ENCODE measurements around the gene CELF3.

Gene CELF3

DNA sequence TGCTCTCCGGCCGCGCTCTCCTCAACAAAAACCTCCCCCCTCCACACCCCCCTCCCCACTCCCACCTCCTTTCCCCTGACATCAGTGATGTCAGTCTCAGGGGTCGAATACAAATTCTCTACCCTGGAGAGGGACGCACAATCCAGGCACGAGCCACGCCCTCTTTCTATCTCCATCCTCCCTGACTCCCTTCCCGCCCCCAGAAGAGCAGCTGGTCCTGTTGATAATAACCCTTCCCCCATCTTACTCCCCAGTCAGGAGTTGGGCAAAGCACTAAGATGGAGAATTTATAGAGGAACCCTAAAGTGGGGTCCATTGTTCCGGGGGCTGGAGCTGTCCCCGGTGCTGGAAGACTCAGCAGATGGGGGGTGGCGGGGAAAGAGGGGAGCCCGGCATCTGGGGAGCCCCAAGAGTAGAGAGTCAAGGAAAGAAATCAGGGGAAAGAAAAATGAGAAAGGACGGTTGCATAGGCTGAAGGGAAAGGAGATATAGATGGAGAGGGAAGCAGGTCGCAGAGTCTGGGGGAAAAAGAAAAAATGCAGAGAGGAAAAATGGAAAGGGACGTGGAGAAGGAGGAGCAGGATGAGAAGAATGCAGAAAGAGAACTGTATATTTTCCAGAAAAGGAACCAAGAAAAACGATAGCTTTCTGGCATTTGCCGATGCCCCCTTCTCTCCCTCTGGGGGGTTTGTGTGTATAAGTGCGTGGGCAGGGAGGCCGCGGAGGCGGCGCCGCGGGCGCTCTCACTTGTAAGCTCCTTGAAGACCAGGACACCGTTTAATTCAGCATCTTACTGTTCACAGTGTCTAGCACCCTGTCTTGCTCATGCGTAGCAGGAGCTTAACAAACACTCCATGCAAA is at the start of gene CELF3:
TSS of gene CELF3 (minus strand) at position 33 of the 861 bp plus-strand sequence. CDS start 783 bp downstream, outside the sequence.
- DNase-seq: peak; percentile 16

DNA sequence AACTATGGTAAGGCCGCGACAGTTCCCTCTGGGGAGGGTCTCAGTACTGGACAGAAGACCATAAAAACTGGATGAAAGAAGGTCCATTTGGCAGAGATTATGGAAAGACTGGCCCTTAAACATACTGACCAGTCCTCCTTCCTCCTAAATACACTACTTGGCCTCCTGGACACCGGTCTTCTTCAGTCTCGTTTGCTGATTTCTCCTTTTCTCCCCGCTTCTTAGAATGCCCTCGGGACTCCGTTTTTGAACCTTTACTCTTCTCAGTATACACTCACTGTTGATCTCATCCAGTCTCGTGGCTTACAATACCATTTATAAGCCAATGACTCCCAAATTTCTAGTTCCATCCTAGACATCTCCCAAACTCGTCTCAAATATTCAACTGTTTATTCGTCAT is 47.4 kb upstream of the CELF3 start:
- H3K79me2 ChIP-seq (ENCODE audit: insufficient read depth, low read length): peaks cover 27% of the 10 kb centered on the region
- H4K20me1 ChIP-seq (ENCODE audit: insufficient read depth, low read length): no peaks in the 10 kb centered on the region
- peak overlapping the region; percentile 79 for H3K4me2 ChIP-seq (ENCODE audit: insufficient read depth, low read length)
- H2AFZ ChIP-seq (ENCODE audit: low read depth, low read length): peak overlapping the region; percentile 86
- peak overlapping the region; percentile 91 to 93 for H3K4me3 ChIP-seq (ENCODE audit: low read depth in 1 of 2, low read length in 2 of 2)
- no peak for TF ChIP-seq EZH2 (IDR thresholded peaks at IDR 0.05; ENCODE audit: borderline replicate concordance, low read depth, low read length, severe bottlenecking)
- TF ChIP-seq CTCF (IDR thresholded peaks at IDR 0.05; ENCODE audit: borderline replicate concordance, extremely low read depth, low read length, poor library complexity, severe bottlenecking): no peak
- H3K9me3 ChIP-seq (ENCODE audit: insufficient read depth, low read length, severe bottlenecking): no peaks in the 10 kb centered on the region
- DNase-seq: no peak
- H3K4me1 ChIP-seq (ENCODE audit: insufficient read depth, low read length): peaks cover 26% of the 10 kb centered on the region
- ATAC-seq (ENCODE audit: insufficient read depth, low read depth): no peak
- H3K36me3 ChIP-seq (ENCODE audit: insufficient read depth, low read length): peaks cover 32% of the 10 kb centered on the region
- H3K27me3 ChIP-seq (ENCODE audit: insufficient read depth, low read length, poor library complexity): no peaks in the 10 kb centered on the region
- peak overlapping the region; percentile 78 for H3K9ac ChIP-seq (ENCODE audit: low read depth, low read length)
- H3K27ac ChIP-seq (ENCODE audit: low read length): peak overlapping the region; percentile 95

More for the DNA sequence above, at the start of gene CELF3:
- no peak for TF ChIP-seq CTCF (IDR thresholded peaks at IDR 0.05; ENCODE audit: borderline replicate concordance, extremely low read depth, low read length, poor library complexity, severe bottlenecking)
- no peak for TF ChIP-seq EZH2 (IDR thresholded peaks at IDR 0.05; ENCODE audit: borderline replicate concordance, low read depth, low read length, severe bottlenecking)
- Histone ChIP-seq H4K20me1 (ENCODE audit: insufficient read depth, low read length) (no peaks in the 10 kb centered on the region), H3K4me1 (ENCODE audit: insufficient read depth, low read length) (peaks cover 7% of the 10 kb centered on the region), H3K36me3 (ENCODE audit: insufficient read depth, low read length) (no peaks in the 10 kb centered on the region), H3K27me3 (ENCODE audit: insufficient read depth, low read length, poor library complexity) (peaks cover 33% of the 10 kb centered on the region), H3K79me2 (ENCODE audit: insufficient read depth, low read length) (no peaks in the 10 kb centered on the region), H3K27ac (ENCODE audit: low read length) (no peak within 1 kb of the TSS), H3K4me2 (ENCODE audit: insufficient read depth, low read length) (no peak within 1 kb of the TSS), H3K9me3 (ENCODE audit: insufficient read depth, low read length, severe bottlenecking) (no peaks in the 10 kb centered on the region), H3K4me3 (ENCODE audit: low read depth in 1 of 2, low read length in 2 of 2) (no peak within 1 kb of the TSS), H3K9ac (ENCODE audit: low read depth, low read length) (no peak within 1 kb of the TSS), H2AFZ (ENCODE audit: low read depth, low read length) (no peak within 1 kb of the TSS)
- ATAC-seq (ENCODE audit: insufficient read depth, low read depth): no peak

DNA sequence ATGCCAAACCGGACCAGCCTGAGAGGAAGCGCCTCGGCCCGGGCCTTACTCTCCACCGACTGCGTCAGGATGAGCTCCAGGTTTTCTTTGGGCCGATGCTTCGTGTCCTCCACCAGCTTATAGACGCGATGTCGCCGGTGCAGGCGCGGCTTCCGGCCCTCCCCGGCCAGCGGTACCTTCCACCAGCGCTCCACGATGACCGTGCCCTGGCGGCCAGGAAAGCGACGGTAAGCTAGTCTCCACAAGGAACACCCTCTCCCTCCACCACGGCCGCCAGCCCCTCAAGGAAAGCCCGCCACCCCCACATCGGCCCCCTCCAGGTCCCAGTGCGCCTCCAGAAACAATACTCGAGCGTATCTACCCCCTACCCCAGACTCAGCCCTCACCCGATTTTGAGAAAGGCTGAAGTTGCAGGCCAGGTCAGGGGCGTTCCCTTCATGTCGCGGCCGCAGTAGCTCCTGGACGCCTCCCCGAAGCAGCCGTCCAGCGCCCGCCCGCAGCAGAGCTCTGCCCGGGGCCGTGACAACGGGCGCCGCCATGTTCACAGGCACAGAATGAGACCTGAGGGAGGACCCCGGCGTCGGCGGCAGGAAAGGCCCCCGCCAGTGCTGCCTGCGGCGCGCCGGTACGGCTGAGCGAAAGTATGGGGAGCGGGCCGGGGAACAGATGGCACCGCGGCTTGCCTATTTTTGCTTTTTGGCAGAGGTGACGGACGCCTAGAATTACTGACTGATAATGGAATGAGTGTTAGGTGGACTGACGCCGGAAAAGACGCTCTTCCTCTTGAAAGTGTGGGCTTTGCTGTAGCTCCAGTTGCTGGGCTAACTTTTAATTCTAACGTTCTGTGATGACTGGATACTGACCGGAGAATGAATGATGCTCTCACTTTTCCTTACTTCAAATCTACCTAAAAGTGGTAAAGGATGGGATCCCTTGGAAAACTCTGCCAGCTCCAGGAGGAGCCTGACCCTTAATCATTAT is 46.6 kb upstream of the CELF3 start, which contains the start of gene MRPL9:
TSS of gene MRPL9 (minus strand) at position 556 of the 981 bp plus-strand sequence. CDS start at position 539, 17 bp downstream.
- H4K20me1 ChIP-seq (ENCODE audit: insufficient read depth, low read length): no peaks in the 10 kb centered on the region
- peak within 1 kb of the TSS; percentile 79 for H3K4me2 ChIP-seq (ENCODE audit: insufficient read depth, low read length)
- peak within 1 kb of the TSS; percentile 95 for H3K27ac ChIP-seq (ENCODE audit: low read length)
- H3K4me3 ChIP-seq (ENCODE audit: low read depth in 1 of 2, low read length in 2 of 2): peak within 1 kb of the TSS; percentile 91 to 93
- peaks cover 38% of the 10 kb centered on the region for H3K36me3 ChIP-seq (ENCODE audit: insufficient read depth, low read length)
- peaks cover 27% of the 10 kb centered on the region for H3K79me2 ChIP-seq (ENCODE audit: insufficient read depth, low read length)
- peaks cover 26% of the 10 kb centered on the region for H3K4me1 ChIP-seq (ENCODE audit: insufficient read depth, low read length)
- DNase-seq: peak; percentile 90
- H3K9ac ChIP-seq (ENCODE audit: low read depth, low read length): peak within 1 kb of the TSS; percentile 78
- no peaks in the 10 kb centered on the region for H3K9me3 ChIP-seq (ENCODE audit: insufficient read depth, low read length, severe bottlenecking)
- TF ChIP-seq EZH2 (IDR thresholded peaks at IDR 0.05; ENCODE audit: borderline replicate concordance, low read depth, low read length, severe bottlenecking) (no peak), CTCF (IDR thresholded peaks at IDR 0.05; ENCODE audit: borderline replicate concordance, extremely low read depth, low read length, poor library complexity, severe bottlenecking) (no peak)
- H3K27me3 ChIP-seq (ENCODE audit: insufficient read depth, low read length, poor library complexity): no peaks in the 10 kb centered on the region
- H2AFZ ChIP-seq (ENCODE audit: low read depth, low read length): peak within 1 kb of the TSS; percentile 92
- peak; percentile 100 for ATAC-seq (ENCODE audit: insufficient read depth, low read depth)
